GM18519 (cell line): ENCODE results near the gene MRPS6.

Experiments
- ATAC-seq: cut with Tn5 transposase; IDR thresholded peaks from one replicate; pipeline ENCODE4 v1.9.1; 2021; ENCODE audit warnings: mild to moderate bottlenecking, moderate library complexity; ENCODE audit not compliant: unreplicated experiment, low FRiP score

MRPS6 gene

DNA sequence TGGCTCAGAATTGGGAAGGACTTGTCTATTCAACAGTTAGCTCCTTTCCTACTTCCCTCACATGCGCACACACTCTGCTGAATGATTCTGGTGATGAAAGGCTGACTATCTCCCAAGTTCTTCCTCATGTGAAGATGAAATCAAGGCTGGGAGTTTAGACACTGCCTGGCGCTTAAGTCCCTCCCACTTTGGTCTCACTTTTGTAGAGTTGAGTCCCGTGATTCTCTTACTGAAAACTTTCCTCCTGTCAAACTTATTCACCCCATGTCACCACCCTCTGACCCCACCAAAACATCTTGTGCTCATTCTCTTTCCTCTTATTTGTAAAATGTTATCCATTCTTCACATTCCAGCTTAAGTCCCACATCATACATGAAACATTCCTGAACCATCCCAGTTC lies 8.4 kb upstream of the MRPS6 start:
- no peak for ATAC-seq

DNA sequence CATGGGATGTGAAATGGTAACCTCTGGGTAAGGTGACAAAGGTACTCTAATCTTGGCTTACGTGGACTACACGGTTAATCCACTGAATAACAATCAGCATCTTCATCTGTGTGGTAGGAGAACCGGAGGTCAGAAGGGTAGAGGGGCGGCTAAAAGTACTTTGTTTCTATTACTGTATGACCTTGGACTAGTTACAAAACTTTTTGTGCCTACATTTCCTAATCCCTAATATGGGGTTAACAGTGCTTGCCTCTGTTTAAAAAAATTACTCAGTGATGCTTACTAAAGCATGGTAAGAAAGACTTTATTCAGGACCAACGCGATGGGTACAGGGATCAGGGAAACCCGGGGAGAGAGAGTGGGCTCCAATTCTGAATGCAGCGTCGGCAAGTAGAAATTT lies 1.7 kb upstream of the MRPS6 start:
- no peak for ATAC-seq

DNA sequence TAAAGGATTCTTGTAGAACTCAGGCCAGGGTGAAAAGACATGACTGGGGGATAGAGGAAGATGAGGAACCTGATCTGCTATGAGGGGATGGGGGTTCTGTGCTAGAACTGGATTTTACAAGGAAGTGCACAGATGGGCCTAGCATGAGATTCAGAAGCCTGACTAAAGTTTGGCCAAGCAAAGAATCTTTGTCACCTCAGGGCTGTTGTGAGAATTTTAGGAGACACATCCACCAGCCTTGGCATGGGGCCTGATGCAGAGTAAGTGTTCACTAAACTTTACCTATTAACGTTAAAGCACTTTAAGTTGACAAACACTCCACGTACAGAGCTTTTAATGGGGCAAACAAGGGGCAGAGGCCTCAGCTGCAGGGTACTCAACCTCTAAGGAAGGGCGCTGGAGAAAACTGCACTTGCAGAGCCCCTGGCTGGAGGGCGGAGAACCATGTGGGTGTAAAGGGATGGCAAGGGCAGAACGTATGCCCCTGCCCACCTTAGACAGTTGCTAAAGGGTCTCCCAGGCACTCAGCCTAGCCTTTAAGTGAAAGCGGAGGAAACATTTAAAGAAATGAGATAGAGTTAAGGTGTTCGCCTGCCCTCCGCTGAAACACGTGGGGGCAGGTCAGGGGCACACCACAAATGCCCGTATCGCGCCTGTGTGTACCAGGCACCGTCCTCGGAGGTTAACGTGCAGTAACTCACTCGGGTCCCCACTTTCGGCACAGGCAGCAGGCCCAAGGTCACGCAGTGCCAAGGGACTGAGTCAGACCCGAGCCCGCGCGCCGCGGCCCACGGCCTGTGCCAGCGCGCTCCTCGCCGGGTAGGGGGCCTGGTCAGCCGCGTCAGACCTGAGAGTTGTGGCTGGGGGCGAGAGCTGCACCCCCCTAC lies 990 bp upstream of the MRPS6 start:
- no peak for ATAC-seq

DNA sequence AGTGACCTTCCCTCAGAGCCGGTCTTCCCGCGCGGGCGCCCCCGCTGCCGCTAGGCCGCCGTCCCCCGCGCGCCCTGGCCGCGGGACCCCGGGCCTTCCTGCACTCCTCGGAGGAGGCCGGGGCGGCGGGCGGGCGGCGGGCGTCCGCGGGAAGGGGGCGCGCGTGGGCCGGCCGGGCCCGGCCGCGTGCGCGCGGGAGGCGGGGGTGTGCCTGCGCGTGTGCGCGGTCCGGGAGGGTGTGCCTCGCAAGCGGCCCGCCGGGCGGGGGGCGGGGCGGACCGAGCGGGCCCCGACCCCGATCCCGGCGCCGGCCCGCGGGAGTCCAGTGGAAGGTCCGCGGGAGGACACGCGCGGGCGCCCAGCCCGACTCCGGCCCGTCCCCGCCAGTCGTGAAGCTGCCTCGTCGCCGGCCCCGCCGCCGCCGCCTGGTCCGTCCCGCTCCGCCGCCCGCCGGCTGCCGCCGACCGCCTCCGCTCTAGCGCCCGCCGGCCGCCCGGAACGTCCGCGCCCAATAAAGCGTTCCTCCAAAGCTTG lies 438 bp downstream of the MRPS6 start:
- peak; percentile 18 for ATAC-seq

DNA sequence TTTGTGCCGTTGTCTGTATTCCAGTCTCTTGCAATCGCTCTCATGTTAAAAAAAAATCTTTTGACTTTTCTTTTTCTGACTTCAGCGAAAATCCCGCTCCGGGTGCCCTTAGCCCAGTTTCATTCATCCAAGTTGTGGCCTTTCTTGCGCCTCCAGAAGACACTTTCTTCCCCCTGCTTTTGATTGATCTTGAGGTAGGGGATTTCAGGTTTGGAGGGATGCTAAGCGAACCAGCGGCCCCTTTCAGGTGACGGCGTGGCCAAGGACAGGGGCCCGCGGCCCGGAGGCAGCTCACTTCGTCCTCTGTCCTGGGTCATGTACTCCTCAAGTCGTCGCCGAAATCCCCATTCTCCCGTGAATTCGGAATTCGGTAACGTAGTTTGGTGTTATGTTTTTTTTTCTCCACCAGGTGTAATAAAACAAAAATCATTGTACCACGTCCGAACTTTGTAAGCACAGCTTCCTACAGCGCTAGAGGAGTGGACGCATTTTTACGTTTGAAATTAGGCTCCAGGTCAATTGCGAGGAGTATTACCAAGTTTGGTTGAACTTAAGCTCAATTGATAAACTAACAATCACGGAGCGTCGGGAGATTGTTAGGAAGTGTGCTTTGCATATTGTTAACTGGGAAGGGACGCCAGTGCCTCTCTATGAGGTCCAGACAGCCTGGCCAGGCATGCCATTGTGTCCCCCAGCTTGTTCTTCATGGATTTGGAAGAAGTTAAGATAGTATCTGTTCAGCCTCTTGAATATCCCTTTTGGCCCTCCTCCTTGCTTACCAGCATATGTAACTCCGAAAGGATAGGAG lies 1.1 kb downstream of the MRPS6 start:
- no peak for ATAC-seq

DNA sequence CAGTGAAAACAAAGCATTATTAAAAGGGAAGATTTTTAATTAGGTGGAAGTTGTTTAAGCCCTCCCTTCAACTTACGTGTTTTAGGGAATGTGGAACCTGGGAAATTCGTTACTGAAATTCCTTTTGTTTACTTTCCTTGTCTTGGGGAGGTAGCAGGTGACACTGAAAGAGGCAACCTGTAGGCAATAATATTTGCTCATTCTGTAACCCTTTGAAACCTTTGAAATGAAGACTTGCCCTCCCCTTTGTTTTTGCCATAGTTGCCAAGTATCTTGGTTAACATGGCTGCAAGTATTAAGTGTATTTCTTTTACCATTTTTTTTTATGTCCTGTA lies 1.7 kb downstream of the MRPS6 start:
- ATAC-seq: no peak

DNA sequence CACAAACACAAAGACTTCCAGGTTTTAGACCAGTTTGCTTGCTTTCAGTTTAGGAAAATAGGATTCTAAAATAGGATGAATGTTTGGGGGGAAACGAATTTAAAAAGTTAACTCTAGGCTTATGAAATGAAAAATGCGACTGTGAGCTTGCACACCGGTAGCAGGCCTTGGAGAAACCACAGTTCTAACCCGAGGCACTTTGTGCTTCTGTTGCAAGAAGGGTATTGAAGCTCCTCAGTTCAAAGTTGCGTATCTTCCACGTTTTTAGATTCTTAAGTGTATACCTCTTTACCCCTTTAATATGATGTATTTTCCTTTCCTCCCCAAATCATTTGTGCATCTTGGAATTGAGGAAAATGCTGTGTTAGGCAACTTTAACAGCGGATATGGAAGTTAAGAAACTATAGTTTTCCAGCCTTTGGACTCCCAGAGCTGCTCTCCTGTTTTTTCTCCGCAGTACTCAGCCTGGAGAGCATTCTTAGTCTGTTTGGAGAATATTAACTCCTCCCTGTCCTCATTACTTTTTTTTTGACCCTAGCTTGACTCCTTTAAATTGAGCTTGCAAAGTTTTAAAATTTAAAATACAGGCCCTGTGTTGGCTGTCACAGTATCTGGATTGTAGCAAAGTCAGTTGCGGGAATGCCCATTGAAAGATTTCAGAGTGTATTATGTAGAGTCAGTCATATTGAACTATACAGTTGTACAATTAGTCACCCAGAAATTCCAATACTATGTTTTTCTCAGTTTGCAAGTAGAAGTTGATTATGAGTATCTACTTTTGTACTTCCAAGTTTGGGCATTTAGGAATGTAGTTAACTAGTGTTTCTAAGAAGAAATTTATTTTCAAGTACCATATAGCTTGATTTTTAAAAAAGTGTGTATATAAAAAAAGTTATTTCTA lies 2.6 kb downstream of the MRPS6 start:
- ATAC-seq: no peak

DNA sequence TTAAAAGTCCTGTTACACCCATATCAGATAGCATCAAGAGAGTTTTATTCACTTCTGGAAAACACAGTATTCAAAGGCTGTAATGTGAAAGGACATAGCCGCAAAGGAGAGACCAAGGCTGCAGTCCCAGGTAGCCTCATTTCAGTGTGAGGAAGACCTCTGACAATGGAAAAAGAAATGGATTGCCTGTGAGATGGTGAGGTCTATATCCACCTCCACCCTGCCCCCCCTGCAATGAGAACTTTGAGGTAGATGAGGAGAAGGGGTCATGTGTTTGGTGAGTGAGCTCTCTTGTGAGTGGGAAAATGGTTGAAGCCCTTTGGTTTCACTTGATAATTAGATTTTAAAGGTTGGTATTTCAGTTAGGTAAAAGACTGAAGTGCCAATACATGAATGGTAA lies 3.5 kb downstream of the MRPS6 start:
- no peak for ATAC-seq

DNA sequence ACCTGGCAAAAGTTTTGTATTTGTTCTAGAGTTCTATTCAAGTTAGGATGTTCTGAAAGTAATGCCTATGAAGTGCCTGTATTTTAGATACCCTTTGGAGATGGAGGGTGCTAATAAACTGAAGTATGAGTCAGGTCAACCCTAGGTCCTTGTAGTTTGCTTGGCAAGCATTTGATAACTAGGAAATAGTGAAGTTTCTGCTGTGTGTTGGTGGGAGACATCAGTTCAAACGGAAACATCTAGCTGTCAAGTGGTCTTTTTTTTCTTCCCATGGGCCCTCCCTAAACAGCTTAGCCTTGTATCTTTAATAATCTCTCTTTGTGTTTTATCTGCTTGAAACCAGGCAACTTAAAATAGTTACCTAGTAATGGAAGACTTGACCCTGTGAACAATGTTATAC lies 4.5 kb downstream of the MRPS6 start:
- ATAC-seq: no peak

DNA sequence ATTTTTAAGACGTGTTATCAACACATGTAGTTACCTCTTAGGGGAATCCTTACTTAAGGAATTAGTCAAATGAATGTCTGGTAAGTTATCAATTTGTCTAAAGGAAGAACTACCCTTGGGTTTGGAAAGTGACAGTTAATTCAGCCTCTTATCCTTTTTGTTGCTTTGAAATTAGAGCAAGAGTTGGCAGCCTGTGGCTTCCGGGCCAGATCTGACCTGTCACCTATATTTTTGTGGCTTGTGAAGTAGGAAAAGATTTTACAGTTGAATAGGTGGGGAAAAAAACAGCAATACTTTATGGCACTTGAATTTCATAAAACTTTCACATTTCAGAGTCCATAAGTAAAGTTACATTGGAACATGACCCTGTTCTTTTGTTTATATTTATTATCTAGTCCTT lies 5.5 kb downstream of the MRPS6 start:
- no peak for ATAC-seq

DNA sequence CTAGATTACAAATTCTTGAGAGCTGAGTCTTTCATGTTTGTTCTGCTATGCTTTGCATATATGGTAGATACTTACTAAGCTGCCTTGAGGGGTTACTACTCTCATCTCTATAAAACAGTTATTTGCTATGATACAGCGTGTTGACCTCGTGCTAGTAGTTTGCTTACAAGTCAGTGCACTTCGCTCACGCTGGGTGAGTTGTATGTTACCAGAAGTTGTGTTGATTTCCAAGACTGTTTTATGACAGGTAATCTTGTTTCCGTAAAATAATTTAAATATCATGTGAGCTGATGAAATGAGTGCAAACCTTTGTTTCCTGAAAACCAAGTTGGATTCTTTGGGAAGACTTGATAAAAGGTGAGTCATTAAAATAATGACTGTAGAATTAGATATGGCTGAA lies 7.3 kb downstream of the MRPS6 start:
- ATAC-seq: no peak

DNA sequence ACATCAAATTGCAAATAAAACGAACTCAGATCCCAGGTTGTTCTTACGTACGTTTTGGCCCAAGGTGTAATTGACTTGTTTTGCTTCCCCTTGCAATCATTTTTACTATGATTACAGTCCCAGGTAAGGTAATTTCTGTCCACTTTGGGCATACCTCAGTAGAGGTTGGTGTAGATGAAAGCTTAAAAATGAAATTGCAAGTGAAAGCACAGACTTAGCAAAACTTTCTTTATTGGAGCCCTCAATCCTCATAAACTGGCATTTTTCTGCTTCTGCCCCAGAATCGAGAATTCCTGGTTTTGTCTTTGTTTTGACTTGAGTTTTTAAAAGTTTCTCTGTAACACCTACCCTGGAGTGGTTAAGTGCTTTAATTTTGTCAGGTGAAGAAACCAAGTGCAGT lies 9.4 kb downstream of the MRPS6 start:
- ATAC-seq: no peak

DNA sequence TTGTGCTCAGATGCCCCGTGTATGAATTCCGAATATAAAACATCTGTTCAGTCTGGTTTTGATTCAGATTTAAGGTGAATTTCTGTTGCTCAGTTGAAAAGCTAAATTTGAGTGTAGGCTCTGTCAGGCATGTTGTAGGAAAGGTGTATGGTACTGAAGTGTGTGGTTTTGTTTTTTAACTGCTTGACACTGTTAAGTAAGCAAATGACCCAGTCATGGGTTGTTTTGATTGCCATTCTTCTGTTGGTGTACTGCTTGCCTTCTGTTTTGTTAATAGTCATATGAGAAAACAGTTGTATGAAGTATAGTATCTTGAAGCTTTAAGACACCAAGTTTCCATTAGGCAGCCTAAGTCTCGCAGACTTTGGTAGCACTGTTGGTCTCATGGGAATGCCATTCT lies 10.0 kb downstream of the MRPS6 start:
- no peak for ATAC-seq

DNA sequence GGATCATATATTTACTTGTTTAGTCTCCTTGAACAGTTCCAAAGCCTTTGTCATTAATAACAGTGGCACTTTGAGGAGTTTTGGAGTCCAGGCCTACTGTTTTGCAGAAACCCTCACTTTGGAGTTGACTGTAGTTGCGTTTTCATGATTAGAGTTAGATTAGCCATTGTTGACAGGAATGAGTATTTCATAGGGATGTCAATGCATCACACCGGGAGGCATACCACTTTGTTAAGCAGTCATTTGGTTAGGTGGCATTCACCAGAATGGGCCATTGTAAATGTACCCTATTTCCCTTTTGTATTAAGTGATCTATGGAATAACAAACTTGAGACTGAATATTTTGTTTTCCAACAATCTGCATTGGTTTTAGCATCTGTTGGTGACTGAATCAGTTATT lies 11.8 kb downstream of the MRPS6 start:
- ATAC-seq: no peak

DNA sequence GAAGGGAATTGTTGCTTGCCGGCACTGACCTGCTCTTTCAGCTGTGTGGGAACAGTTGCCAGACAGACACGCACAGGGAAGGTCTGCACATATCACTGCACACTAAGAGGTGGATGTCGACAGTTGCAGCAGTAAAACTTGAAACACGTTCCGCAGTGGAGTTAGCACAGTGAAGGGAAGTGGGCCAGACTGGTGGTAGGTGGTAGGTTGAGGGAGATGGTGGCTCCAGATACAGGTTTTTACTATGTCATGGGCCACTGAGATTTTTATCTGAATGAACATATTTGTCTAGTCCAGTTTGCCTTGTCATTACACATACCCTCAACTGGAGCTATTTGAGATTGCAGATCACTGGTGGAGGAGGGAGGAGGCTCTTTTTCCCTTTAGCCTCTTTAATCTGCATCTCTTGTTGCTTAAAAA lies 13.5 kb downstream of the MRPS6 start:
- no peak for ATAC-seq

DNA sequence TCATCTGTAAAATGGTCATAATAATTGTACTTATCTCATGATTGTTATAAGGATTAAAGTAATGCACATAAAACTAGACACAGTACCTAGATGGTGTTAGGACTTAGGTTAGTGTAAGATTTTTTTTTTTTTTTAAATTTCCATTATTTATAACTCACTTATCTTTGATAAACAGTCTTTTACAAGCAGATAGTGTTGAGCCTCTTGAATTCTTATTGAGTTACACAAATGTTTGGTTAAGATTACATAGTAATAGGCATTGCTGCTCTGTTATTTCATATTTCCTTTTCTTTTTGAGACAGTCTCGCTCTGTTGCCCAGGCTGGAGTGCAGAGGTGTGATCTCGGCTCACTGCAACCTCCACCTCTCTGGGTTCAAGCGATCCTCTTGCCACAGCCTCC lies 15.4 kb downstream of the MRPS6 start:
- ATAC-seq: no peak

DNA sequence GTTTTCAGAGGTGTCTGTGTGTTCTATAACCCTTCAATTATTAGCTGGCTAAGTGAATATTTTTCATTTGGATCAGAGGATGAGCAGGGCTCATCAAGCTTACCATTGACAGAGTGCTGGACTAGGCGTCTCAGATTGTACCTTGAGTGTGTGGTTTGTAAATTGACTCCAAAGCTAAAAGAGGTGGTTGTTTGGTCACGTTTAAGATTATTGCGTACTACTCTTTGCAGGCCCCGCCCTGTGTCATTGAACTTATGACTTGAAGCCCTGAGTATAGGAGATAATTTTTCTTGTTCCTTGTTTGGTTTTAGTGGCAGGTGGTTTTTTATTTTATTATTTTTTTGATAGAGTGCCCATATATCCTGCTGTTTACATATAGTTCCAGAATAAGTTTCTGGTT lies 17.7 kb downstream of the MRPS6 start:
- ATAC-seq: no peak

DNA sequence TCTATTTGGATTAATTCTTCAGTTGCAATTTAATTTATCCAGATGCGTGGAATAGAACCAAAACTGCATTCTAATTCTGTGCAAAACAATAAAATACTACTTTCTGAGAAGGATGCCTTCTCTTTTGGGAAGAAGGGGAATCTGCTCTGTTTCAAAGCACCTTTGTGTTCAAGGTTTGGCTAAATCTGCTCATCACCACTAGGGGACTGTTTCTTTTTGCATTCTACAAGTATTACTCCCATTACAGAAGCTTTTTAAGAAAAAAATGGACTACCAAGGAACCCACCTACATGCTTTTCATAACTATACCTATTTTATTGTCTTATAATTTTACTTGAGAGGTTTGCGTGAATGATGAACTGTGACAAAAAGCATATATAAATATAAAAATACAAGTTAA lies 18.2 kb downstream of the MRPS6 start:
- no peak for ATAC-seq

DNA sequence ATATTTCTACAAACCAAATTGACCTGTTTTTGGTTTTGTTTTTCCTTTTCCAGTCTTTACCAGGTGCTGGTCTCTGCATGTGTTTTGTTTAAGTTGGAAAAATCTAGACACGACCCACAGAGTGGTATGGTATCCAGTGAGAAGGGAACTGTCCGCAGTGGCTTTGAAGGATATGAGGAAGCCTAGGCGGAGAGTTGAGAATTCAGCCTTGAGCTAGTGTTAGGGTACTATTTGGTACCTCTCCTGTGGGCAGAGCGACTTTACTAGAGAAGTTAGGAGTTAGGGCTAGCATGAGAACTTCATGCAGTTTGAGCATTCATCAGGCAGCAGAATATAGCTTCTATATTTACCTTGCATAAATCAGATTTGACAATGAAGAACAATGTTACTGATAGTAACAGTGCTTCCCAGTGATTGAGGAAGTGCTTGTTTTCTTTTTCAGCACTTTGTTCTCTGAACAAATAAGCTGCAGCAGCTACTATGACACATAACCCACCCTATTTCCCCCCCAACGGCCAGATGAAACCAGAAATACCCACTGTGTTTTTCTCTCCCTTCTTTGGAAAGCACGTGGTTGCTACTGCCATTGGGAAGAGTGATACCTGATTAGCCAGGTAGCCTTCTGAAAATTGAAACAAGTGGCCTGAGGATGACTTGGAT lies 19.0 kb downstream of the MRPS6 start:
- no peak for ATAC-seq

DNA sequence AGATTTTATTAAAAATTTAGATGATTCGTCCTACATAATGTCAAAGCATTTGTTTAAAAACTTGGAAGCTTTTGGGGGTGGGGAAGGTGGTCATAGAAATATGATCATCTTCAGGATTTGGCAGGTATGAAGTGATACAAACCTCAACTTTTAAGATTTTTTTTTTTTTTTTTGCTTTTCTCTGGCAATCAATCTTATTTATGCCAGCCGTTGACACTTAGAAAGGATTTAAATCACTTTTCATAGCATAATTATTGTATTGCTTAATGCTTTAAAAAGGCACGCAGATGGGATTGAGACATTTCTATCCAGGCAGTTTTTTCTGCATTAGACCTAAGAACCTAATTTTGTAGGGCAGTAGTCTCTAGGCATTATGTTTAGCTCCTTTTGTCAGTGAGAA lies 19.7 kb downstream of the MRPS6 start:
- no peak for ATAC-seq
